Gastrocnemius medialis (tissue), 4 donors: ENCODE measurements around the gene MT1G. TPM values are rescaled to one million over a fixed set of nuclear protein-coding genes. Genes with fewer than 3 reads are reported as not detected.

ENCODE experiments used
- ATAC-seq, 2 donors: fragments of 150-250 bp; one replicate each; pipeline ENCODE4 v1.9.1; 2016
- DNase-seq, 2 donors: peaks; one replicate each; pipeline ENCODE4 v3.0.0-alpha.2; 2019
- H3K27ac ChIP-seq, 4 donors: fragments of 200-600 bp; sonication (generic); 1 replicate in 1 of 4; 2 replicates in 3 of 4; pipeline ENCODE4 v1.5.1; 2016 to 2018; ENCODE audit warnings: mild to moderate bottlenecking in 2 of 4, moderate library complexity in 1 of 4
- H3K27me3 ChIP-seq, 3 donors: fragments of 200-600 bp; sonication (generic) in 2 of 3; 1 replicate in 1 of 3; 2 replicates in 2 of 3; pipeline versions ENCODE4 v1.5.1 to v1.6.0; 2016 to 2019; ENCODE audit warnings: mild to moderate bottlenecking in 1 of 3, moderate library complexity in 1 of 3
- H3K36me3 ChIP-seq, 2 donors: fragments of 200-600 bp; sonication (generic) in 1 of 2; one replicate each; pipeline ENCODE4 v1.5.1; 2017 to 2018
- H3K4me1 ChIP-seq, 2 donors: fragments of 200-600 bp; sonication (generic) in 1 of 2; one replicate each; pipeline ENCODE4 v1.5.1; 2016 to 2017; ENCODE audit warnings: mild to moderate bottlenecking in 2 of 2
- H3K4me3 ChIP-seq, 4 donors: fragments of 200-600 bp; sonication (generic) in 3 of 4; 1 replicate in 1 of 4; 2 replicates in 3 of 4; pipeline ENCODE4 v1.5.1; 2016 to 2019; ENCODE audit warnings: mild to moderate bottlenecking in 2 of 4
- H3K9me3 ChIP-seq, 3 donors: fragments of 200-600 bp; sonication (generic) in 2 of 3; 1 replicate in 1 of 3; 2 replicates in 2 of 3; pipeline ENCODE4 v1.5.1; 2016 to 2019
- CTCF ChIP-seq, 5 experiments: fragments of 450-650 bp in 3 of 5; fragments of 200-600 bp in 2 of 5; sonication (generic) in 2 of 5; IDR thresholded peaks in 4 of 5; conservative IDR thresholded peaks in 1 of 5; 1 replicate in 4 of 5; 2 replicates in 1 of 5; pipeline ENCODE4 v1.5.1; 2016 to 2019; ENCODE audit warnings: antibody characterized with exemption in 5 of 5, mild to moderate bottlenecking in 3 of 5, moderate library complexity in 3 of 5
- POLR2A ChIP-seq, 2 donors: fragments of 450-650 bp; IDR thresholded peaks; one replicate each; pipeline ENCODE4 v1.6.1; 2017; ENCODE audit warnings: antibody characterized with exemption in 2 of 2, mild to moderate bottlenecking in 2 of 2, moderate library complexity in 2 of 2
- in situ Hi-C, 4 donors: fragments of 200-750 bp; cut with MboI; loops; one replicate each; pipeline versions ENCODE4 v1.15.0 to v1.8.0; 2017; ENCODE audit warnings: low sequenced_read_pairs in 4 of 4
- intact Hi-C: fragments of 100-400 bp; cut with DNase I; formaldehyde crosslinking; loops from one replicate; pipeline ENCODE4 v1.15.1; 2023; ENCODE audit warnings: low total_unique reads
- total RNA-seq, 4 donors: library from RNA; depleted of rRNA; stranded (reverse); fragments of >200 nt; gene quantifications; one replicate each; pipeline versions ENCODE4 v1.1.0 to v1.2.3, GENCODE V29; 2016

MT1G gene
- total RNA-seq, 4 donors from 2014 or later = 3.5 to 4.6 TPM; not detected in 2

GRCh38 chr16:56632156-56632847, 35.6 kb downstream of the MT1G start, which contains the start of gene MT1M:
Gene MT1M (plus strand): TSS chr16:56632659. CDS start chr16:56632732, 73 bp downstream.
- in situ Hi-C loops = no loop called here
- H3K27ac ChIP-seq = peak within 1 kb of the TSS; percentile 74 to 80 (median 76)
- DNase-seq (peak in 1 of 2 donors; percentile 48), ATAC-seq (peak; percentile 51 to 58)
- peak within 1 kb of the TSS; percentile 55 to 61 (median 60) for H3K4me3 ChIP-seq
- peak; percentile 52 to 65 for TF ChIP-seq POLR2A (IDR thresholded peaks at IDR 0.05)
- TF ChIP-seq CTCF (IDR thresholded peaks at IDR 0.05 in 4 of 5, conservative IDR thresholded peaks at IDR 0.05 in 1 of 5) = no peak
- intact Hi-C loops = no loop called here
- H3K36me3 ChIP-seq = no peaks in the 10 kb centered on the region
- H3K27me3 ChIP-seq = peaks cover 0 to 6% (median 0%) of the 10 kb centered on the region in 3 donors
- no peaks in the 10 kb centered on the region for H3K9me3 ChIP-seq
- H3K4me1 ChIP-seq = peaks cover 5 to 8% of the 10 kb centered on the region in 2 donors

- DNase-seq = no peak
- H3K4me3 ChIP-seq = peak overlapping the region; percentile 55 to 61 (median 60)
- ATAC-seq = no peak
- no peaks in the 10 kb centered on the region for H3K36me3 ChIP-seq
- in situ Hi-C loops (no loop called here), intact Hi-C loops (loop anchor here (2.0 kb wide), 1 partner anchor 71 kb away; no protein-coding TSS in a partner anchor)
- no peaks in the 10 kb centered on the region for H3K9me3 ChIP-seq
- H3K4me1 ChIP-seq = peaks cover 10 to 13% of the 10 kb centered on the region in 2 donors
- peaks cover 0 to 6% (median 0%) of the 10 kb centered on the region in 3 donors for H3K27me3 ChIP-seq
- peak overlapping the region; percentile 74 to 80 (median 76) for H3K27ac ChIP-seq
- TF ChIP-seq CTCF (IDR thresholded peaks at IDR 0.05 in 4 of 5, conservative IDR thresholded peaks at IDR 0.05 in 1 of 5) (no peak), POLR2A (IDR thresholded peaks at IDR 0.05) (no peak)
These were observed 36.1 kb downstream of the MT1G start for GRCh38 chr16:56631832-56632155.

DNA sequence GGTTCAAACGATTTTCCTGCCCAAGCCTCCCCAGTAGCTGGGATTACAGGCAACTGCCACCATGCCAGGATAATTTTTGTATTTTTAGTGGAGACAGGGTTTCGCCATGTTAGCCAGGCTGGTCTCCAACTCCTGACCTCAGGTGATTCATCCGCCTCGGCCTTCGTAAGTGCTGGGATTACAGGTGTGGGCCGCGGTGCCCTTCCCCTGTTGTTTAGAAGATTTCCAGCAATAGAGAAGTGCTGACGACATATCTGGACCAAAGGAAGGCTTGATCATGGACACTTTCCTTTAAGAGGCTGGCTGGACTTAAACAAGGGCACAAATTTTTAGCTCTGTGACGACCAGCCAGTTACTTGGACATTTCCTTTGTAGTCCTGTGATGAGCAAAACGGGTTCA, 36.7 kb downstream of the MT1G start:
- Histone ChIP-seq H3K36me3 (no peaks in the 10 kb centered on the region), H3K4me3 (no peak overlapping the region), H3K9me3 (no peaks in the 10 kb centered on the region), H3K27me3 (peaks cover 0 to 6% (median 0%) of the 10 kb centered on the region in 3 donors), H3K4me1 (peaks cover 16 to 19% of the 10 kb centered on the region in 2 donors), H3K27ac (peak overlapping the region; percentile 74 to 80 (median 76))
- intact Hi-C loops = loop anchor here (2.0 kb wide), 1 partner anchor 72 kb away; no protein-coding TSS in a partner anchor
- in situ Hi-C loops = no loop called here
- DNase-seq (no peak), ATAC-seq (no peak)
- no peak for TF ChIP-seq CTCF (IDR thresholded peaks at IDR 0.05 in 4 of 5, conservative IDR thresholded peaks at IDR 0.05 in 1 of 5)
- no peak for TF ChIP-seq POLR2A (IDR thresholded peaks at IDR 0.05)

- no peak for TF ChIP-seq POLR2A (IDR thresholded peaks at IDR 0.05)
- TF ChIP-seq CTCF (IDR thresholded peaks at IDR 0.05 in 4 of 5, conservative IDR thresholded peaks at IDR 0.05 in 1 of 5) = no peak
- H3K27ac ChIP-seq = peak overlapping the region in 1 of 4 donors; percentile 88
- no peak overlapping the region for H3K4me3 ChIP-seq
- H3K4me1 ChIP-seq = peaks cover 21 to 26% of the 10 kb centered on the region in 2 donors
- in situ Hi-C loops (no loop called here), intact Hi-C loops (loop anchor here (2.0 kb wide), 1 partner anchor 73 kb away; no protein-coding TSS in a partner anchor)
- no peak for DNase-seq
- ATAC-seq = no peak
- H3K36me3 ChIP-seq = no peaks in the 10 kb centered on the region
- H3K27me3 ChIP-seq = peaks cover 0 to under 1% (median 0%) of the 10 kb centered on the region in 3 donors
- H3K9me3 ChIP-seq = no peaks in the 10 kb centered on the region
These were observed 37.7 kb downstream of the MT1G start for GRCh38 chr16:56630134-56630533.
